A673 (cell line): ENCODE measurements around the gene UBE2E2. TPM values are rescaled to one million over a fixed set of nuclear protein-coding genes. Genes with fewer than 3 reads are reported as not detected.

Experiments
- BruUV-seq: library from RNA; stranded (reverse); fragments of 400-500 nt; replicated peaks from 2 replicates; lab custom pipeline; 2021; lab: Mats Ljungman, UMichigan
- CTCF ChIA-PET: fragments of 300-600 bp; sonication (Branson Sonifier 250); formaldehyde crosslinking; loops from one replicate; lab custom pipeline; 2022; ENCODE audit warnings: antibody characterized with exemption; lab: Charles Lee
- POLR2A ChIA-PET: fragments of 300-600 bp; sonication (Branson Sonifier 250); formaldehyde crosslinking; loops from one replicate; lab custom pipeline; 2022; ENCODE audit warnings: antibody characterized with exemption; ENCODE audit not compliant: low non-redundant PET; lab: Charles Lee
- DNase-seq: peaks from one replicate; pipeline ENCODE4 v3.0.0-alpha.2; 2015; ENCODE audit warnings: low spot score
- H3K27ac ChIP-seq: fragments of 200-600 bp; sonication (generic); 2 replicates; pipeline ENCODE4 v1.5.1; 2016; ENCODE audit warnings: mixed run types, low read depth, mild to moderate bottlenecking, mixed read lengths, antibody characterized with exemption, low read length; ENCODE audit not compliant: poor library complexity, severe bottlenecking
- H3K27me3 ChIP-seq: fragments of 200-600 bp; sonication (generic); replicated peaks from 2 replicates; pipeline ENCODE4 v1.6.1; 2017; ENCODE audit warnings: mixed run types, low read depth, mild to moderate bottlenecking, mixed read lengths, antibody characterized with exemption, low read length; ENCODE audit not compliant: insufficient read depth, poor library complexity
- H3K36me3 ChIP-seq: fragments of 200-600 bp; sonication (generic); 2 replicates; pipeline ENCODE4 v1.6.1; 2016; ENCODE audit warnings: mixed run types, mild to moderate bottlenecking, mixed read lengths, antibody characterized with exemption, low read length; ENCODE audit not compliant: insufficient read depth, poor library complexity, severe bottlenecking
- H3K4me1 ChIP-seq: fragments of 200-600 bp; sonication (generic); 2 replicates; pipeline ENCODE4 v1.6.1; 2017; ENCODE audit warnings: mixed run types, mild to moderate bottlenecking, mixed read lengths, antibody characterized with exemption, low read length; ENCODE audit not compliant: insufficient read depth, poor library complexity, severe bottlenecking
- H3K4me3 ChIP-seq: fragments of 200-600 bp; sonication (generic); 2 replicates; pipeline ENCODE4 v1.5.1; 2016; ENCODE audit warnings: low read depth, mixed run types, mild to moderate bottlenecking, mixed read lengths, low read length; ENCODE audit not compliant: poor library complexity, severe bottlenecking
- H3K9me3 ChIP-seq: fragments of 200-600 bp; sonication (generic); 2 replicates; pipeline ENCODE4 v1.6.1; 2016; ENCODE audit warnings: mixed run types, low read depth, mild to moderate bottlenecking, mixed read lengths, antibody characterized with exemption, low read length; ENCODE audit not compliant: poor library complexity, severe bottlenecking
- EZH2 ChIP-seq: fragments of 200-600 bp; sonication (generic); IDR thresholded peaks from 2 replicates; pipeline ENCODE4 v1.6.1; 2017; ENCODE audit warnings: borderline replicate concordance, low read depth, mild to moderate bottlenecking, mixed read lengths, antibody characterized with exemption, low read length; ENCODE audit not compliant: poor library complexity, severe bottlenecking
- intact Hi-C: fragments of 100-400 bp; cut with micrococcal nuclease; formaldehyde crosslinking; loops from one replicate; pipeline ENCODE4 v1.10.0; 2022; ENCODE audit not compliant: unreplicated experiment
- total RNA-seq: library from RNA; stranded (reverse); gene quantifications from 2 replicates; pipeline ENCODE4 v1.2.3, GENCODE V29; 2021
- TF ChIP-seq, protein P1 (sequence below): fragments of 300-800, 200-600 bp; sonication (generic); conservative IDR thresholded peaks from 2 replicates; pipeline ENCODE4 v1.5.1; 2017; ENCODE audit warnings: low read depth, mild to moderate bottlenecking, antibody characterized with exemption, low read length, moderate library complexity, mixed read lengths

UBE2E2 gene
- total RNA-seq, 1 experiment from 2014 or later: 2.0 TPM

DNA sequence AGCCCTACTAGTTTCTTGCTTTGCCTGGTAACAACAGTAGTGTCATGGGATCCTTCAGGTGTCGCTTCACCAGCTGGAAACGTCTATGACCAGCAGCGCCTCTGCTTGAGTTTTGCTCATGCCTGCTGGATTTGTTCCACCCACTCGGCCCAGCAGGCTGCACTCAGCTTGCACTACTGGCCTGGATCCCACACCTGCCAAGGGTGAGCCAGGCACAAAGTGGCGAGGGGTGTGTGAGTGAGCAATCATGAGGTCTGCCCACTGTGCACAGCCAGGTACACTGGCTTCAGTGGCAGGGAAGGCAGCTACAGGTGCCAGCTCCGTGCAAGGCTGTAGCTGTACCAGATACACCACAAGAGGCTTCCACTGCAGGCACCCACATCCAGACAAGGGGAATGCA, 282.8 kb downstream of the UBE2E2 start:
- POLR2A ChIA-PET: no interaction called here
- BruUV-seq: no TSS peak
- H3K4me1 ChIP-seq: no peaks in the 10 kb centered on the region

DNA sequence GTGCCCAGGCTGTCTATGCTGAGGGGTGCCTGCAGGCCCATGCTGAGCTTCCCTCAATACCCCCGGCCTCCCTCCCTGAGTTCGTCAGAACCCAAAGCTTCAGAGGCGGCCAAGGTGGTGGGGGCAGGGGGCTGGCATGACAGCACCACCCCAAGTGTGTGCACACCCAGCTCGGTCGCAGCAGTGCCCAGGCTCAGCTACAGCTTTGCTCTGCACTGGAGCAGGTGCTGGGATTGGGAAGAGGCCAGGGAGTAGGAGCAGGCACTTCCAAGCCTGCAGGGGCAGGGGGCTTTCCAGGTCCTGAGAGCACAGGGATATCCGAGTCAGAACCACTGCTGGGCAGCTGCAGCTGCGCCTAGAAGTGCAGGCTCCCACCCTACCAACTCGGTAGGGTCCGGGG, 283.9 kb downstream of the UBE2E2 start:
- no peaks in the 10 kb centered on the region for H3K4me1 ChIP-seq
- no peaks in the 10 kb centered on the region for H3K9me3 ChIP-seq
- DNase-seq: no peak
- H3K4me3 ChIP-seq: no peak overlapping the region
- H3K27ac ChIP-seq: no peak overlapping the region
- H3K36me3 ChIP-seq: no peaks in the 10 kb centered on the region
- intact Hi-C loops: no loop called here
- TF ChIP-seq EZH2: no peak
- TF ChIP-seq, protein P1, sequence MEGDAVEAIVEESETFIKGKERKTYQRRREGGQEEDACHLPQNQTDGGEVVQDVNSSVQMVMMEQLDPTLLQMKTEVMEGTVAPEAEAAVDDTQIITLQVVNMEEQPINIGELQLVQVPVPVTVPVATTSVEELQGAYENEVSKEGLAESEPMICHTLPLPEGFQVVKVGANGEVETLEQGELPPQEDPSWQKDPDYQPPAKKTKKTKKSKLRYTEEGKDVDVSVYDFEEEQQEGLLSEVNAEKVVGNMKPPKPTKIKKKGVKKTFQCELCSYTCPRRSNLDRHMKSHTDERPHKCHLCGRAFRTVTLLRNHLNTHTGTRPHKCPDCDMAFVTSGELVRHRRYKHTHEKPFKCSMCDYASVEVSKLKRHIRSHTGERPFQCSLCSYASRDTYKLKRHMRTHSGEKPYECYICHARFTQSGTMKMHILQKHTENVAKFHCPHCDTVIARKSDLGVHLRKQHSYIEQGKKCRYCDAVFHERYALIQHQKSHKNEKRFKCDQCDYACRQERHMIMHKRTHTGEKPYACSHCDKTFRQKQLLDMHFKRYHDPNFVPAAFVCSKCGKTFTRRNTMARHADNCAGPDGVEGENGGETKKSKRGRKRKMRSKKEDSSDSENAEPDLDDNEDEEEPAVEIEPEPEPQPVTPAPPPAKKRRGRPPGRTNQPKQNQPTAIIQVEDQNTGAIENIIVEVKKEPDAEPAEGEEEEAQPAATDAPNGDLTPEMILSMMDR: no peak
- ChIA-PET CTCF (no interaction called here), POLR2A (no interaction called here)
- H3K27me3 ChIP-seq: no peaks in the 10 kb centered on the region
- no TSS peak for BruUV-seq

More for the DNA sequence above, 282.8 kb downstream of the UBE2E2 start:
- TF ChIP-seq, protein P1: no peak
- no peak for TF ChIP-seq EZH2
- no peak for DNase-seq
- CTCF ChIA-PET: no interaction called here
- no peaks in the 10 kb centered on the region for H3K27me3 ChIP-seq
- H3K9me3 ChIP-seq: no peaks in the 10 kb centered on the region
- intact Hi-C loops: no loop called here
- H3K27ac ChIP-seq: no peak overlapping the region
- no peak overlapping the region for H3K4me3 ChIP-seq
- no peaks in the 10 kb centered on the region for H3K36me3 ChIP-seq

DNA sequence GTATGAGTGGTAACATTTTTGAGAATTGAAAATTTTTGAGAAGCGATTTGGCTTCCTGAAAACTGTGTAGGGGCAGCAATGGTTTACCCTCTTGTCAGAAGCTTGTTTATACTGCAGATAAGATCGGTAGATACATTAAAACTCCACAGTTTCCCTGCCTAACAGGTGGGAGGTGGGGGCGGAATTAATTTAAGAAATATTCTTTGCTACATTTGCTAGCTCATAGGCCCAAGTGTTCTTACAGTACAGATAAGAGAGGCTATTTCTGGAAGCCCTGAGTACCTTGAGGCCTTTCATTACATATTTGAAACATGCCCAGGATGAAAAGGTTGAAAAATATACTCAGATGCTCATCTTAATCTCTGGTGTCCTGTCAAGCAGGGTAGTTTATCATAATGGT, 285.5 kb downstream of the UBE2E2 start:
- H3K36me3 ChIP-seq: no peaks in the 10 kb centered on the region
- ChIA-PET CTCF (no interaction called here), POLR2A (no interaction called here)
- H3K27me3 ChIP-seq: no peaks in the 10 kb centered on the region
- intact Hi-C loops: no loop called here
- no peak for DNase-seq
- H3K4me1 ChIP-seq: no peaks in the 10 kb centered on the region
- no TSS peak for BruUV-seq
- TF ChIP-seq EZH2: no peak
- TF ChIP-seq, protein P1: no peak
- H3K9me3 ChIP-seq: no peaks in the 10 kb centered on the region
- H3K27ac ChIP-seq: no peak overlapping the region
- no peak overlapping the region for H3K4me3 ChIP-seq
